GM18858 (cell line): Measurements from ENCODE around the gene ZNRF1.

Experiments used
- ATAC-seq: cut with Tn5 transposase; IDR thresholded peaks from one replicate; pipeline ENCODE4 v1.9.1; 2021; ENCODE audit not compliant: unreplicated experiment

ZNRF1 gene

DNA sequence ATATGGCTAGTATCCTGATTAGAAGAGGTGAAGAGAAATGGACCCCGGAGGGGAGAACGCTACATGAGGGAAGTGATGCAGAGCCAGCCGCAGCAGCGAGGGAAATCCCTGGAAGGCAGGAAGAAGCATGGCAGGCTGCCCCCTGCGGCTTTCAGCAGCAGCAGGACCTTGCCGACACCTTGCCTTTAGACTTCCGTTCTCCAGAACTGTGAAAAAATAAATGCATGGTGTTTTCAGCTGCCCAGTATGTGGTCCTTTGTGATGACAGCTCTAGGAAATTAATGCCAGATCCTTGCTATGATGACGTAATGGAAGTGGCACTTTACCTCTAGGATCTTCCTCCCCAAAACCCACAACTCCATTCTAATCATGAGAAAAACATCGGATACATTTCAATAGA lies 139.8 kb downstream of the ZNRF1 start:
- ATAC-seq: no peak

GRCh38 chr16:75139498-75139897 lies 140.7 kb downstream of the ZNRF1 start:
- no peak for ATAC-seq

DNA sequence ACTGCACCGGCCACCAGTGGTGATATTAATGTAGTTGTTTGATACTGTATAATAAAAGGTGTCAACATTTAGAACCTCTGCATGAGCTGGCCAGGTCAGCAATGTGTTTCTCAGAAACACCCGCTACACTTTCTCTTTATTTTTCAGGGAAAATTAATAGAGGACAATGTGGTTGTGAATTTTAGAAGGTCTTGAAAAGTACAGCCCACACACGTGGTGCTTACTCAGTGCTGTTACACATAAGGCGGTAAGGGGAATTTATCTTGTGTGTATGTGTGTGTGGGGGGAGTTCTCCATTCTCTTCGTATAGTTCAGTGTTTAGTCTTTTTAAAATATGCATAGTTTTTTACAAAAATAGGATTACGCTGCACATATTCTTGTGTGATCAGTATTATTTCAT lies 145.1 kb downstream of the ZNRF1 start:
- no peak for ATAC-seq

DNA sequence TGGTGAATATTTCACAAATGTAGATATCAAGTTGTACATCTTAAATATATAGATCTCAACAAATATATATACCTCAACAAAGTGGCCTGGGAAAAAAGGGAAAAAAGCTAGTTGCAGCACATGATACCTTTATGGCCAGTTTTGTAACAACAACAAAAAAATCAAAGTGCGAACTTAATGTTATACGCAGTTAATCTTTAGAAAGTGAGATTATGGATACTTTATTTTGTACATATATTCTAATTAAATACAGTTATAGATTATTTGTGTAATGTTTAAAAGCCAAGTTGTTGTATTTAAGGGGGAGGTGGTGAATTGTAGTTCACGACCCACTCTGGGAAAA lies 149.1 kb downstream of the ZNRF1 start:
- no peak for ATAC-seq

- peak; percentile 55 for ATAC-seq
Measured at GRCh38 chr16:75148311-75149195, 149.7 kb downstream of the ZNRF1 start, which contains the start of gene ZFP1. ZFP1 (plus strand) TSS chr16:75148524; CDS start chr16:75152952, 4,428 bp downstream.

DNA sequence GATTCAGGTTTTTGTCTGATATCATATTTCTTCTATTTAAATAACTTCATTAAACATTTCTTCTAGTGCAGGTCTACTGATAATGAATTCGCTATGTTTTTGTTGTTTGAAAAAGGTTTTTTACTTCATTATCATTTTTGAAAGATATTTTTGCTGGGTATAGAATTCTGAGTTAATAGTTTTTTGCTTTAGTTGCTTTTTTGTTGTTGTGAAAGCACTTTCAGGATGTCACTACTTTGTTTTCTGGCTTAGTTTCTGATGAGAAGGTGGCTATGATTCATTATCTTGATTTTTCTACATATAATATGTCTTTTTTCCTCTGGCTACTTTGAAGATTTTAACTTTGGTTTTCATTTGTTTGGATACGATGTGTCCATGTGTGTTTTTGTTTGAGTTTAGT lies 153.0 kb downstream of the ZNRF1 start:
- ATAC-seq: no peak

- ATAC-seq: no peak
Measured at GRCh38 chr16:75152635-75153034, 153.8 kb downstream of the ZNRF1 start.

DNA sequence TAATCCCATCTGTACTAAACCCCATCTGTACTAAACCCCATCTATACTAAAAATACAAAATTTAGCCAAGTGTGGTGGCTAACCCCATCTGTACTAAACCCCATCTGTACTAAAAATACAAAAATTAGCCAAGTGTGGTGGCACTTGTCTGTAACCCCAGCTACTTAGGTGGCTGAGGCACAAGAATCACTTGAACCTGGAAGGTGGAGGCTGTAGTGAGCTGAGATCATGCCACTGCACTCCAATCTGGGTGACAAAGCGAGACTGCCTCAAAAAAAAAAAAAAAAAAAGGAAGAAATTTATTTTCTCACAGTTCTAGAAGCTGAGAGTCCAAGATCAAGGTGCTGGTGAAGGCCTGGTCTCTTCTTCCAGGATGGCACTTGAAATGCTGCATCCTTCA lies 161.6 kb downstream of the ZNRF1 start:
- no peak for ATAC-seq
